GM12875 (cell line): ENCODE data around the gene SLC26A1.

Experiments
- H3K4me3 ChIP-seq: one replicate; pipeline ENCODE4 v1.5.1; 2011; ENCODE audit warnings: low read depth, low read length, control low read depth
- TF ChIP-seq, protein P1 (sequence below): IDR thresholded peaks from 2 replicates; pipeline ENCODE4 v1.5.1; 2011; ENCODE audit warnings: low read depth, mild to moderate bottlenecking, control low read depth, inconsistent platforms, low read length, moderate library complexity, borderline replicate concordance; ENCODE audit not compliant: insufficient read depth

The SLC26A1 gene

DNA sequence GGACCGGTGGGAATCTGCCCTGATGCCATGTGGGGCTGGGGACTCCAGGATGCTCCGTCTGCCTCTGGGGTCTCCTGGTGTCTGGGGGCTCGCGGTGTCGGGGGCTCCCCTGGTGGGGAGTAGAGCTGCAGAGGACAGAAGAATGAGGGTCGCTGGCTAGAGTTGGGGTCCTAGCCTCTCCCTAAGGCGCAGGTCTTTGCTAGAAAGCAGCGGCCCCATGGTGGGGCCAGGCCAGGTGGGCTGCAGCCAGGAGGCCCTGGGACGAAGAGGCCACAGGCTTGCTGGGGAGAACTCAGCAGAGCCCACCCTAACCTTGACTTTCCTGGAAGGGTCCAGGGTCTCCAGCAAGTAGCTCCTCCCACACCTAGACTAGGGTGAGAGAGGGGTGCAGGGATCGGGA lies 39.7 kb upstream of the SLC26A1 start:
- TF ChIP-seq, protein P1, sequence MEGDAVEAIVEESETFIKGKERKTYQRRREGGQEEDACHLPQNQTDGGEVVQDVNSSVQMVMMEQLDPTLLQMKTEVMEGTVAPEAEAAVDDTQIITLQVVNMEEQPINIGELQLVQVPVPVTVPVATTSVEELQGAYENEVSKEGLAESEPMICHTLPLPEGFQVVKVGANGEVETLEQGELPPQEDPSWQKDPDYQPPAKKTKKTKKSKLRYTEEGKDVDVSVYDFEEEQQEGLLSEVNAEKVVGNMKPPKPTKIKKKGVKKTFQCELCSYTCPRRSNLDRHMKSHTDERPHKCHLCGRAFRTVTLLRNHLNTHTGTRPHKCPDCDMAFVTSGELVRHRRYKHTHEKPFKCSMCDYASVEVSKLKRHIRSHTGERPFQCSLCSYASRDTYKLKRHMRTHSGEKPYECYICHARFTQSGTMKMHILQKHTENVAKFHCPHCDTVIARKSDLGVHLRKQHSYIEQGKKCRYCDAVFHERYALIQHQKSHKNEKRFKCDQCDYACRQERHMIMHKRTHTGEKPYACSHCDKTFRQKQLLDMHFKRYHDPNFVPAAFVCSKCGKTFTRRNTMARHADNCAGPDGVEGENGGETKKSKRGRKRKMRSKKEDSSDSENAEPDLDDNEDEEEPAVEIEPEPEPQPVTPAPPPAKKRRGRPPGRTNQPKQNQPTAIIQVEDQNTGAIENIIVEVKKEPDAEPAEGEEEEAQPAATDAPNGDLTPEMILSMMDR, result no peak
- H3K4me3 ChIP-seq, result no peak overlapping the region

DNA sequence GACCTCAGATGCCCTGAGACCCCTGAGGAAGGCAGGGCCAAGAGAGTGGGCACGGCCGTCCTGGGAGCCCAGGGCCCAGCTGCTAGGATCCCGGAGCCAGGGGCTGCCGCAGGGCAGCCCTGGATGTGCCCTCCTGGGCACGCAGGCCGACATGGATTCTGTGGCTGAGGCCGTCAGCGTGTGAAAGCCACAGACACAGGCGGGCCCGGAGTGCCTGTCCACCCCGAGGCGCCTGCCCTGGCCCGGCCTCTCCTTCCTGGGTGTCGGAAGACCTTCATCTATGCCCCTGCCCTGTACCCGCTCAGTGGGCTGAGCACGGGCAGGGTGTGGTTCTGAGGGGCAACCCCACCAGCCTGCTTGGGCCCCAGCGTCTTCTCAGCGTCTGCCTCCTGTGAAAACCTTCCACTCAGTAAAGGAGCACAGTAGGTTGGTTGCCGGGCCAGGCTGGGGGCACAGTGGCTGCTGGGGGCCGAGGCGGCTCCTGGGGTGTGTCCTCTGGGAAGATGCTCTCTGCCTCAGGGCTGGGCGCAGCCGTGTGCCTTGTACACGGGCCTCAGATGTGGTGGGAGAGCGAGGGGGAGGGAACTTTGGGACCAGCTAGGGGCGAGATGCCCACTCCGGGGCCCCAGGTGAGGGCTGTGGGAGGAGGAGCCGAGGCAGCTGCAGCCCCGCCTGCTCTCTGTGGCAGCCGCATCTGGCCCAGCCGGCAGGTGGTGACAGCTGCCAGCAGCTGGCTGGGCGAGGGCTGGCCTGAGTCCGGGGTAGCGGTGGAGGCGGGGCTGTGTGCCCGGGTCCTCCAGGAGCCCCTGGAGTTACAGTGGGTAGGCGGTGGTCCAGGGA lies 39.0 kb upstream of the SLC26A1 start:
- TF ChIP-seq, protein P1, result no peak
- no peak overlapping the region for H3K4me3 ChIP-seq

DNA sequence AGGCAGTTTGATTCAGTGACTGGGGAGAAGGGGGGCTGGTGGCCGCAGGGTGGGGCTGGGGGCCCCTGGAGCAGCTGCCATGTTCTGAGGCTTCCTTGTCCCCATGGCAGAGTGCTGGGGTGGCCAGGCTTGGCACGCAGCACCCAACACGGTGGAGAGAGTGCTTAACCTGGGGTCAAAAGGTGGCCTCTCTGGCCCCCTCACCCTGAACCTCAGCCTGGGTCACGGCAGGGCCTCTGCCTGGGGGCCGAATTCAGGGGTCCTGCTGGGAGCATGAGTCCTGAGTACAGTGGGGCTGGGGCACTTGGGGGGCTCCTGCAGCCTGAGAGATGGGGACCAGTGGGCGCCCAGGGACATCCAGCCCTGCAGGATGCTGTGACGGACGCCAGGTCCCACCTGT lies 38.1 kb upstream of the SLC26A1 start:
- TF ChIP-seq, protein P1, result no peak
- H3K4me3 ChIP-seq, result no peak overlapping the region

DNA sequence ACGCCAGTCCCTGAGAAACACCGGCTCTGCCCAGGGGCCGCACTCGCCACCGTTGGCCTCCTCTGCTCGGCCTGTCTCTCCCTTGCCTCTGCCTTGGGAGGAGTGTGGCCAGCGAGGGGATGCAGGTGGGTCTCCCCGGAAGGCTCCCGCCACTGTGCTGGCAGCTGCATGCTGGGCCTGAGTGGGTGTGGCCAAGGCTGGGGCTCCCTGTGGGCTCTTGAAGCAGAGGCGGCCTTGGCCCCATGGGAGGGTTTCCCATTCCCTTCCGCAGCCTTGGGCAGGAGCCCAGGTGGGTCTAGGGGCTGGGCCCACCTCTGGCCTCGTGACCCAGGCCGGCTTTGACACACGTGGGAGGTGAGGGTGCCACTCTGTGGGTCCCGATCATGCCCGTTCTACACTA lies 37.4 kb upstream of the SLC26A1 start:
- TF ChIP-seq, protein P1, result no peak
- no peak overlapping the region for H3K4me3 ChIP-seq

DNA sequence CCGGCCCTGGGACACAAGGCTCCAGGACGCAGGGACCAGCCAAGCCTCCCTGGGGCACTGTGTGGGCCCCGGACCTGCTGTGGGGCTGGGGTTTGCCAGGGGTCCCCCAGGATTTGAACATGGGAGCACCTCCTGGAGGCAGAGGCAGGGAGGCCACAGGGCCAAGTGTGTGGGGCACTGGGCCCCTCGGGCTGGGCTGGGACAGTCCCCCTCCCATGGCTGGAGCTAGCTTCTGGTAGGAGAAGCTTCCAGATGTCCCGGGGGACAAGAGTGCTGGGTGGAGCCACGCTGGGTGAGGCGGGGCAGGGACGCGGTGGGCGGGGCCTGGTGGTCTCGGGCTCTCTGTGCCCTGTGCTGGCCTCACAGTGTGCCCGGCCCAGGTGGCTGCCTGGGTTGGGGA lies 36.8 kb upstream of the SLC26A1 start:
- H3K4me3 ChIP-seq, result no peak overlapping the region
- TF ChIP-seq, protein P1, result no peak

DNA sequence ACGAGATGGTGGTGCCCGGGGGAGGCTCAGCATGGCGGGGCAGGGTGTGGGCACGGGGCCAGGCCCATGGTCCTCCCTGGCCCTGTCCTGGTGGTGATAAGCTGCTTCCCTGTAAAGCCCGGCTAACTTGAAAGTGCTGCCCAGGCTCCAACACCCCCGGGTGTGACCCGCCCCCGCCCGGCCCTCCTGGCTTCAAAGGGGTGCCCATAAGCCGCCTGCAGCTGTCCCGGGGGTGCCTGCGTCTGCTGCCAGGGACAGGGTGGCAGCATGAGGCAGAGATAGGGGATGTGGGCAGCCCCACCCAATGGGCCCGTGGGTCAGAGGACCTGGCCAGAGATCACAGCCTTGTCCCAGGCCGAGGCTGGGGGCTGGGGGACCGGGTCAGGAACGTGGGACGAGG lies 36.3 kb upstream of the SLC26A1 start:
- TF ChIP-seq, protein P1, result no peak
- no peak overlapping the region for H3K4me3 ChIP-seq

DNA sequence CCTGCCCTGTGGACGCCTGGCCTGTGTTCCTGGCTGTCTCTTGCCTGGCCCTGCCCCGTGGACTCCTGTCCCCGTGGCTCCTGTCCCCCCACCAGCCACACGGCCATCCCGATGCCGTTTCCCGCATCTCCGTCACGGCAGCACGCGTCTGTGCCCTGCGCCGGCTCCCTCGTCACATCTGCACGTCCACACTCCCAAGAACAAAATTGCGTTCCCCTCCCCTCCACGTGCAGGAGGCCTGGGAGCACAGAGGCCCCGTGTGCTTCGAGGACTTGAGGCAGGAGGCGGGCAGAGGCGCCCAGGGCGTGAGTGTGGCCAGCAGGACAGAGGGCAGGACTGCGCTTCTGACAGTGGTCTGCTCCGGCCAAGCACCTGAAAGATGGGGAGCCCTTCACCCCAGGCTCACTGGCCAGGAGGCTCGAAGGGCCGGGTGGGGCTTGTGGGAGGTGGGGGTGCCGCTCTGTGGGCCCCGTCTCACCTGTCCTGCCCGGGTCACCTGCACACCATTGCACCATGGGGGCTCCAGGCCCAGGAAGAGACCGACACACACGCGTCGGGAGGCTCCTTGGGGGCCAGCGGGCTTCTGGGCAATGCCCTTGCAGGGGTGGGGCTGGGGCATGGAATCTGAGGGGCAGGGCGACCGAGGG lies 35.5 kb upstream of the SLC26A1 start:
- TF ChIP-seq, protein P1, result no peak
- no peak overlapping the region for H3K4me3 ChIP-seq
